Keratinocyte (primary cell): ENCODE measurements around the gene PHKA1. TPM values are rescaled to one million over a fixed set of nuclear protein-coding genes. Genes with fewer than 3 reads are reported as not detected.
A peak's percentile ranks its signal among the peaks of the same experiment; 100 is the strongest.

Experiments
- DNase-seq: peaks from one replicate; pipeline ENCODE4 v3.0.0-alpha.2; 2011; ENCODE audit warnings: low read depth, missing footprints, low spot score
- FAIRE-seq: peaks from 2 replicates; lab custom pipeline; 2011; peaks lifted over from hg19 to GRCh38; lab: Jason Lieb, UNC
- H2AFZ ChIP-seq: 2 replicates; pipeline ENCODE4 v1.6.0; 2012; ENCODE audit warnings: low read length, control low read depth, inconsistent platforms; ENCODE audit not compliant: control insufficient read depth
- H3K27ac ChIP-seq: 2 replicates; pipeline ENCODE4 v1.5.1; 2011; ENCODE audit warnings: low read length; ENCODE audit not compliant: control insufficient read depth, insufficient read depth
- H3K27me3 ChIP-seq: 3 replicates; pipeline ENCODE4 v1.6.0; 2011; ENCODE audit warnings: low read length; ENCODE audit not compliant: control insufficient read depth, insufficient read depth; ENCODE audit errors: extremely low read depth
- H3K36me3 ChIP-seq, 2 experiments: 2 replicates in 1 of 2; 3 replicates in 1 of 2; pipeline ENCODE4 v1.5.1; 2011; ENCODE audit warnings: low read length in 2 of 2, mild to moderate bottlenecking in 1 of 2; ENCODE audit not compliant: control insufficient read depth in 2 of 2, insufficient read depth in 2 of 2; ENCODE audit errors: extremely low read depth in 1 of 2
- H3K4me1 ChIP-seq: 3 replicates; pipeline ENCODE4 v1.5.1; 2011; ENCODE audit warnings: low read length; ENCODE audit not compliant: control insufficient read depth, insufficient read depth; ENCODE audit errors: extremely low read depth
- H3K4me2 ChIP-seq: 3 replicates; pipeline ENCODE4 v1.6.0; 2011; ENCODE audit warnings: low read depth, low read length; ENCODE audit not compliant: control insufficient read depth, insufficient read depth; ENCODE audit errors: extremely low read depth
- H3K4me3 ChIP-seq, 3 experiments: fragments of 200-600 bp in 1 of 3; sonication (generic) in 1 of 3; 2 replicates in 2 of 3; 3 replicates in 1 of 3; pipeline ENCODE4 v1.5.1; 2011 to 2016; ENCODE audit warnings: low read length in 3 of 3, mild to moderate bottlenecking in 3 of 3, control low read depth in 2 of 3, inconsistent platforms in 1 of 3, low read depth in 1 of 3, mixed read lengths in 1 of 3, mixed run types in 1 of 3, moderate library complexity in 1 of 3; ENCODE audit not compliant: control insufficient read depth in 2 of 3, insufficient read depth in 2 of 3; ENCODE audit errors: extremely low read depth in 1 of 3
- H3K79me2 ChIP-seq: 2 replicates; pipeline ENCODE4 v1.6.0; 2012; ENCODE audit warnings: low read length; ENCODE audit not compliant: control insufficient read depth, insufficient read depth
- H3K9ac ChIP-seq: 3 replicates; pipeline ENCODE4 v1.6.0; 2011; ENCODE audit warnings: low read length; ENCODE audit not compliant: control insufficient read depth, insufficient read depth; ENCODE audit errors: extremely low read depth
- H3K9me1 ChIP-seq: 3 replicates; pipeline ENCODE4 v1.6.0; 2011; ENCODE audit warnings: low read length; ENCODE audit not compliant: control insufficient read depth, insufficient read depth; ENCODE audit errors: extremely low read depth
- H3K9me3 ChIP-seq: 2 replicates; pipeline ENCODE4 v1.5.1; 2012; ENCODE audit warnings: low read depth, low read length; ENCODE audit not compliant: control insufficient read depth
- H4K20me1 ChIP-seq: 3 replicates; pipeline ENCODE4 v1.6.0; 2011; ENCODE audit warnings: low read length; ENCODE audit not compliant: control insufficient read depth, insufficient read depth; ENCODE audit errors: extremely low read depth
- CTCF ChIP-seq, 3 experiments: IDR thresholded peaks in 1 of 3; conservative IDR thresholded peaks in 1 of 3; optimal IDR thresholded peaks in 1 of 3; 2 replicates in 2 of 3; 3 replicates in 1 of 3; pipeline versions ENCODE3 to v1.5.1; 2011; ENCODE audit warnings: low read length in 3 of 3, mild to moderate bottlenecking in 3 of 3, moderate library complexity in 2 of 3, control low read depth in 1 of 3, inconsistent platforms in 1 of 3; ENCODE audit not compliant: insufficient read depth in 2 of 3; ENCODE audit errors: extremely low read depth in 1 of 3
- EZH2 ChIP-seq: IDR thresholded peaks from one replicate; pipeline ENCODE4 v1.6.1; 2012; ENCODE audit warnings: inconsistent platforms, mild to moderate bottlenecking, low read length, moderate library complexity
- dilution Hi-C: fragments of 300-500 bp; cut with MboI; formaldehyde crosslinking; loops from one replicate; pipeline ENCODE4 v1.7.0; 2020; ENCODE audit warnings: low sequenced_read_pairs; ENCODE audit not compliant: extremely low pct_ligation_motif_present
- polyA plus RNA-seq, 5 experiments: library from polyadenylated mRNA; depleted of rRNA in 3 of 5; stranded (reverse) in 3 of 5; stranded (forward) in 1 of 5; unstranded in 1 of 5; fragments of >200 nt; gene quantifications; 1 replicate in 1 of 5; 2 replicates in 3 of 5; 3 replicates in 1 of 5; pipeline versions ENCODE4 v1.2.1 to v1.2.3, GENCODE V29; 2011 to 2012; ENCODE audit warnings: missing spikeins in 2 of 5, low read depth in 1 of 5, low replicate concordance in 1 of 5

The PHKA1 gene
- polyA plus RNA-seq, 1 donor (not counting 4 experiments of a cell fraction or from before 2014, with no cell fraction given): 7.1 TPM

DNA sequence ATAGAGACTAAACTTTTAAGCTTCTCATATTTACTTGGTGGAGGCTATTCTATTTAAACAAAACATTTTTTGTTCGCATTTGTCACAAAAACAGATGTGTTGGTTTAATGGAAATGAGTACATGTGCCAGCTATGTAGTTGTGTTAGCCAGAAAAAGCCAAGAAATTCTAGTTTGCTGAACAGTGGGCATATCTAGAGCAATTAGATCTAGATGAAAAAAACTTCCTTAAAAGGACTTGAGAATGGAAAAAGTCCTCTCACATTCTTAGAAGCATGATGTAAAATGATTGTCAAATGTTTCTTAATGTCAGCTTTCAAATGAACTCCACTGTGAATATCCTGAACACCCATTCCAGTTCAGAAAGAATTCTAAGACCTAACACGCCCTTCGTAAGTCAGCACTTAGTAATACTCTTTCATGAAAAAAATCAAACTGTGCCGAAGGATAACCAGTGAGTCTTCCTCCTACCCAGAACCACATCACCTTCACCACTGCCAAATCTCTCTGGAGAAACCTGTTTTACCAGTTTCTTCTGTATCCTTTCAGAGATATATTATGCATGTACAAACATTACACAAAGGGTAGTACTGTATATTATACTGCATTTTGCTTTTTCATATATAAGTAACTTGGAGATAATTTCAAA, 28.2 kb downstream of the PHKA1 start:
- H3K4me2 ChIP-seq: peak overlapping the region; percentile 72
- dilution Hi-C loops: no loop called here
- peak; percentile 21 for DNase-seq

DNA sequence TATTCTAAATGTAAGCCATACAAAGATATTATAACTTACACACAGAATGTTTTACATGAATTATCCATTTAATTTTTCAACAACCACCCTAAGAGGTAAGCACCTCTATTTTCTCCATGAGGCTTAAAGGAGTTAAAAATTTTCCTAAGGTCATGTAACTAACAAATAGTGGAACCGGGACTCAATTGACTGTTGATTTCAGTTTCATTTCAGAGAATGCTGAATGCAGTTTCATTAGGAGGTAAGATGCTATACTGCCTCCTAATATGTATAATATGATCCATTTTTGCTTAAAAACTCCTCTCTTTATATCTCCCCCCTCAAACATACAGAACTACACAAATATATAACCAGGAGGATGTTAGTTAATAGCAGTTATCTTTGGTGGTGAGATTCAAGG, 29.1 kb downstream of the PHKA1 start:
- Histone ChIP-seq H3K9me1 (no peaks in the 10 kb centered on the region), H3K4me1 (peaks cover 8% of the 10 kb centered on the region), H3K79me2 (no peaks in the 10 kb centered on the region), H3K9ac (no peak overlapping the region), H3K36me3 (no peaks in the 10 kb centered on the region), H3K27ac (peak overlapping the region; percentile 27), H3K9me3 (no peaks in the 10 kb centered on the region), H3K4me3 (no peak overlapping the region), H2AFZ (no peak overlapping the region), H3K27me3 (no peaks in the 10 kb centered on the region), H4K20me1 (no peaks in the 10 kb centered on the region), H3K4me2 (peak overlapping the region; percentile 52)
- TF ChIP-seq CTCF (optimal IDR thresholded peaks at IDR 0.05 in 1 of 3, IDR thresholded peaks at IDR 0.05 in 1 of 3, conservative IDR thresholded peaks at IDR 0.05 in 1 of 3; ENCODE audit: extremely low read depth in 1 of 3, insufficient read depth in 2 of 3, low read length in 3 of 3) (no peak), EZH2 (no peak)
- FAIRE-seq: no peak
- DNase-seq: no peak
- dilution Hi-C loops: no loop called here

More for the DNA sequence above, 28.2 kb downstream of the PHKA1 start:
- Histone ChIP-seq H3K27me3 (no peaks in the 10 kb centered on the region), H3K9me3 (no peaks in the 10 kb centered on the region), H4K20me1 (no peaks in the 10 kb centered on the region), H3K4me3 (no peak overlapping the region), H3K9ac (peak overlapping the region; percentile 5), H3K79me2 (no peaks in the 10 kb centered on the region), H3K27ac (peak overlapping the region; percentile 42), H2AFZ (no peak overlapping the region), H3K36me3 (no peaks in the 10 kb centered on the region), H3K4me1 (peaks cover 8% of the 10 kb centered on the region), H3K9me1 (no peaks in the 10 kb centered on the region)
- peak; percentile 75 for FAIRE-seq
- TF ChIP-seq CTCF (optimal IDR thresholded peaks at IDR 0.05 in 1 of 3, IDR thresholded peaks at IDR 0.05 in 1 of 3, conservative IDR thresholded peaks at IDR 0.05 in 1 of 3; ENCODE audit: extremely low read depth in 1 of 3, insufficient read depth in 2 of 3, low read length in 3 of 3) (no peak), EZH2 (no peak)
